Measurements from ENCODE around the gene EVX2.

Gene EVX2

GRCh38 chr2:176078541-176079284, 5.0 kb downstream of the EVX2 start:
- in situ Hi-C loops (cut with MboI; ENCODE audit: low pct_unique_long_range_greater_than_20kb, low sequenced_read_pairs): loop anchor here (25.0 kb wide), 2 partner anchors 391 to 716 kb away; no protein-coding TSS in a partner anchor
- DNase-seq: no peak

- no peak for DNase-seq
- in situ Hi-C loops (cut with MboI; ENCODE audit: low pct_unique_long_range_greater_than_20kb, low sequenced_read_pairs): loop anchor here (25.0 kb wide), 2 partner anchors 389 to 714 kb away; no protein-coding TSS in a partner anchor
These were observed 7.0 kb downstream of the EVX2 start for GRCh38 chr2:176076796-176077195.

- in situ Hi-C loops (cut with MboI; ENCODE audit: low pct_unique_long_range_greater_than_20kb, low sequenced_read_pairs): loop anchor here (25.0 kb wide), 2 partner anchors 389 to 714 kb away; no protein-coding TSS in a partner anchor
- DNase-seq: no peak
These were observed 7.7 kb downstream of the EVX2 start for GRCh38 chr2:176076063-176076462.

- no peak for DNase-seq
- in situ Hi-C loops (cut with MboI; ENCODE audit: low pct_unique_long_range_greater_than_20kb, low sequenced_read_pairs): loop anchor here (25.0 kb wide), 2 partner anchors 388 to 713 kb away; no protein-coding TSS in a partner anchor
These were observed 8.3 kb downstream of the EVX2 start for GRCh38 chr2:176075481-176075880.

GRCh38 chr2:176074919-176075425, 8.8 kb downstream of the EVX2 start:
- in situ Hi-C loops (cut with MboI; ENCODE audit: low pct_unique_long_range_greater_than_20kb, low sequenced_read_pairs): loop anchor here (25.0 kb wide), 2 partner anchors 388 to 713 kb away; no protein-coding TSS in a partner anchor
- DNase-seq: no peak

- DNase-seq: no peak
- in situ Hi-C loops (cut with MboI; ENCODE audit: low pct_unique_long_range_greater_than_20kb, low sequenced_read_pairs): no loop called here
These were observed 10.5 kb downstream of the EVX2 start for GRCh38 chr2:176072951-176073904.

GRCh38 chr2:176072292-176072669, 11.5 kb downstream of the EVX2 start:
- no peak for DNase-seq
- in situ Hi-C loops (cut with MboI; ENCODE audit: low pct_unique_long_range_greater_than_20kb, low sequenced_read_pairs): no loop called here

- DNase-seq: no peak
These were observed 12.2 kb downstream of the EVX2 start for GRCh38 chr2:176071330-176072291.

GRCh38 chr2:176068419-176068832, 15.3 kb downstream of the EVX2 start:
- no peak for DNase-seq
- in situ Hi-C loops (cut with MboI; ENCODE audit: low pct_unique_long_range_greater_than_20kb, low sequenced_read_pairs): no loop called here

More at GRCh38 chr2:176071330-176072291, 12.2 kb downstream of the EVX2 start:
- in situ Hi-C loops (cut with MboI; ENCODE audit: low pct_unique_long_range_greater_than_20kb, low sequenced_read_pairs): no loop called here

GRCh38 chr2:176067589-176068418, 16.0 kb downstream of the EVX2 start:
- in situ Hi-C loops (cut with MboI; ENCODE audit: low pct_unique_long_range_greater_than_20kb, low sequenced_read_pairs): no loop called here

GRCh38 chr2:176066645-176067588, 16.8 kb downstream of the EVX2 start:
- DNase-seq: no peak
- in situ Hi-C loops (cut with MboI; ENCODE audit: low pct_unique_long_range_greater_than_20kb, low sequenced_read_pairs): no loop called here

More at GRCh38 chr2:176067589-176068418, 16.0 kb downstream of the EVX2 start:
- no peak for DNase-seq

GRCh38 chr2:176063958-176064357, 19.8 kb downstream of the EVX2 start:
- DNase-seq: no peak
- in situ Hi-C loops (cut with MboI; ENCODE audit: low pct_unique_long_range_greater_than_20kb, low sequenced_read_pairs): no loop called here

GRCh38 chr2:176056406-176056805, 27.4 kb downstream of the EVX2 start:
- no peak for DNase-seq
- in situ Hi-C loops (cut with MboI; ENCODE audit: low pct_unique_long_range_greater_than_20kb, low sequenced_read_pairs): no loop called here

- DNase-seq: peak; percentile 32
- in situ Hi-C loops (cut with MboI; ENCODE audit: low pct_unique_long_range_greater_than_20kb, low sequenced_read_pairs): no loop called here
These were observed 44.4 kb downstream of the EVX2 start for GRCh38 chr2:176039375-176039774.

GRCh38 chr2:176038694-176039093, 45.1 kb downstream of the EVX2 start:
- no peak for DNase-seq

GRCh38 chr2:176035013-176035691, 48.6 kb downstream of the EVX2 start:
- DNase-seq: no peak
- in situ Hi-C loops (cut with MboI; ENCODE audit: low pct_unique_long_range_greater_than_20kb, low sequenced_read_pairs): no loop called here

More at GRCh38 chr2:176038694-176039093, 45.1 kb downstream of the EVX2 start:
- in situ Hi-C loops (cut with MboI; ENCODE audit: low pct_unique_long_range_greater_than_20kb, low sequenced_read_pairs): no loop called here
